Measurements from ENCODE around the gene TRMT2B.
"Not testable (repeated sequence)": the region's sequence is repeated elsewhere in the genome, so short reads cannot be mapped to it uniquely, and the experiment has no call there.

The TRMT2B gene

GRCh38 chrX:101057093-101057714 is 5.3 kb upstream of the TRMT2B start:
- Histone ChIP-seq H3K27me3 (ENCODE audit: control insufficient read depth, insufficient read depth, low read length) (no peaks in the 10 kb centered on the region), H3K36me3 (ENCODE audit: insufficient read depth, low read length) (no peaks in the 10 kb centered on the region), H3K9ac (ENCODE audit: low read depth, low read length) (no peak overlapping the region), H3K4me3 (ENCODE audit: low read length) (no peak overlapping the region), H3K4me1 (ENCODE audit: control insufficient read depth, insufficient read depth, low read length) (peaks cover 12% of the 10 kb centered on the region), H3K4me2 (ENCODE audit: low read length) (no peak overlapping the region), H3K9me3 (replicated peaks; ENCODE audit: low read length) (no peaks in the 10 kb centered on the region)

GRCh38 chrX:101056551-101056950 is 4.6 kb upstream of the TRMT2B start:
- H3K9ac ChIP-seq (ENCODE audit: low read depth, low read length); H3K27me3 ChIP-seq (ENCODE audit: control insufficient read depth, insufficient read depth, low read length); H3K36me3 ChIP-seq (ENCODE audit: insufficient read depth, low read length); H3K9me3 ChIP-seq (replicated peaks; ENCODE audit: low read length); H3K4me3 ChIP-seq (ENCODE audit: low read length); H3K4me2 ChIP-seq (ENCODE audit: low read length): not testable (repeated sequence)
- peaks cover 12% of the 10 kb centered on the region for H3K4me1 ChIP-seq (ENCODE audit: control insufficient read depth, insufficient read depth, low read length)

GRCh38 chrX:101051153-101051548 is 760 bp downstream of the TRMT2B start:
- peak overlapping the region; percentile 95 for H3K4me2 ChIP-seq (ENCODE audit: low read length)
- H3K4me1 ChIP-seq (ENCODE audit: control insufficient read depth, insufficient read depth, low read length): no peaks in the 10 kb centered on the region
- peak overlapping the region; percentile 84 for H3K9ac ChIP-seq (ENCODE audit: low read depth, low read length)
- H3K36me3 ChIP-seq (ENCODE audit: insufficient read depth, low read length): peaks cover 5% of the 10 kb centered on the region
- H3K27me3 ChIP-seq (ENCODE audit: control insufficient read depth, insufficient read depth, low read length): no peaks in the 10 kb centered on the region
- H3K9me3 ChIP-seq (replicated peaks; ENCODE audit: low read length): no peaks in the 10 kb centered on the region
- peak overlapping the region; percentile 81 for H3K4me3 ChIP-seq (ENCODE audit: low read length)

GRCh38 chrX:101040197-101040596 is 11.7 kb downstream of the TRMT2B start:
- H3K4me2 ChIP-seq (ENCODE audit: low read length): no peak overlapping the region

GRCh38 chrX:101037231-101037630 is 14.7 kb downstream of the TRMT2B start:
- H3K4me1 ChIP-seq (ENCODE audit: control insufficient read depth, insufficient read depth, low read length): no peaks in the 10 kb centered on the region
- no peak overlapping the region for H3K9ac ChIP-seq (ENCODE audit: low read depth, low read length)
- no peaks in the 10 kb centered on the region for H3K9me3 ChIP-seq (replicated peaks; ENCODE audit: low read length)
- H3K27me3 ChIP-seq (ENCODE audit: control insufficient read depth, insufficient read depth, low read length): no peaks in the 10 kb centered on the region
- no peak overlapping the region for H3K4me3 ChIP-seq (ENCODE audit: low read length)
- H3K36me3 ChIP-seq (ENCODE audit: insufficient read depth, low read length): peaks cover 5% of the 10 kb centered on the region
- no peak overlapping the region for H3K4me2 ChIP-seq (ENCODE audit: low read length)

More at GRCh38 chrX:101040197-101040596, 11.7 kb downstream of the TRMT2B start:
- no peak overlapping the region for H3K9ac ChIP-seq (ENCODE audit: low read depth, low read length)
- no peaks in the 10 kb centered on the region for H3K4me1 ChIP-seq (ENCODE audit: control insufficient read depth, insufficient read depth, low read length)
- H3K27me3 ChIP-seq (ENCODE audit: control insufficient read depth, insufficient read depth, low read length): no peaks in the 10 kb centered on the region
- H3K9me3 ChIP-seq (replicated peaks; ENCODE audit: low read length): no peaks in the 10 kb centered on the region
- no peak overlapping the region for H3K4me3 ChIP-seq (ENCODE audit: low read length)
- peaks cover 3% of the 10 kb centered on the region for H3K36me3 ChIP-seq (ENCODE audit: insufficient read depth, low read length)

GRCh38 chrX:101029665-101030064 is 22.2 kb downstream of the TRMT2B start:
- Histone ChIP-seq H3K4me2 (ENCODE audit: low read length) (no peak overlapping the region), H3K9me3 (replicated peaks; ENCODE audit: low read length) (no peaks in the 10 kb centered on the region), H3K27me3 (ENCODE audit: control insufficient read depth, insufficient read depth, low read length) (no peaks in the 10 kb centered on the region), H3K36me3 (ENCODE audit: insufficient read depth, low read length) (no peaks in the 10 kb centered on the region), H3K9ac (ENCODE audit: low read depth, low read length) (no peak overlapping the region), H3K4me3 (ENCODE audit: low read length) (no peak overlapping the region), H3K4me1 (ENCODE audit: control insufficient read depth, insufficient read depth, low read length) (peaks cover 4% of the 10 kb centered on the region)

- H3K4me2 ChIP-seq (ENCODE audit: low read length): no peak overlapping the region
- no peaks in the 10 kb centered on the region for H3K9me3 ChIP-seq (replicated peaks; ENCODE audit: low read length)
- peaks cover 4% of the 10 kb centered on the region for H3K4me1 ChIP-seq (ENCODE audit: control insufficient read depth, insufficient read depth, low read length)
- H3K36me3 ChIP-seq (ENCODE audit: insufficient read depth, low read length): no peaks in the 10 kb centered on the region
- H3K4me3 ChIP-seq (ENCODE audit: low read length): no peak overlapping the region
- no peak overlapping the region for H3K9ac ChIP-seq (ENCODE audit: low read depth, low read length)
- no peaks in the 10 kb centered on the region for H3K27me3 ChIP-seq (ENCODE audit: control insufficient read depth, insufficient read depth, low read length)
These were observed 23.3 kb downstream of the TRMT2B start for GRCh38 chrX:101028562-101028961.

GRCh38 chrX:101025126-101025525 is 26.8 kb downstream of the TRMT2B start:
- Histone ChIP-seq H3K4me1 (ENCODE audit: control insufficient read depth, insufficient read depth, low read length) (peaks cover 4% of the 10 kb centered on the region), H3K9ac (ENCODE audit: low read depth, low read length) (no peak overlapping the region), H3K27me3 (ENCODE audit: control insufficient read depth, insufficient read depth, low read length) (no peaks in the 10 kb centered on the region), H3K4me3 (ENCODE audit: low read length) (no peak overlapping the region), H3K4me2 (ENCODE audit: low read length) (no peak overlapping the region), H3K36me3 (ENCODE audit: insufficient read depth, low read length) (peaks cover 21% of the 10 kb centered on the region), H3K9me3 (replicated peaks; ENCODE audit: low read length) (no peaks in the 10 kb centered on the region)

GRCh38 chrX:101022020-101022419 is 29.9 kb downstream of the TRMT2B start:
- peaks cover 4% of the 10 kb centered on the region for H3K4me1 ChIP-seq (ENCODE audit: control insufficient read depth, insufficient read depth, low read length)
- H3K4me2 ChIP-seq (ENCODE audit: low read length): no peak overlapping the region
- H3K36me3 ChIP-seq (ENCODE audit: insufficient read depth, low read length): peaks cover 24% of the 10 kb centered on the region
- no peak overlapping the region for H3K4me3 ChIP-seq (ENCODE audit: low read length)
- H3K27me3 ChIP-seq (ENCODE audit: control insufficient read depth, insufficient read depth, low read length): no peaks in the 10 kb centered on the region
- no peak overlapping the region for H3K9ac ChIP-seq (ENCODE audit: low read depth, low read length)
- no peaks in the 10 kb centered on the region for H3K9me3 ChIP-seq (replicated peaks; ENCODE audit: low read length)

- not testable (repeated sequence) for H3K9ac ChIP-seq (ENCODE audit: low read depth, low read length); H3K4me2 ChIP-seq (ENCODE audit: low read length); H3K9me3 ChIP-seq (replicated peaks; ENCODE audit: low read length); H3K36me3 ChIP-seq (ENCODE audit: insufficient read depth, low read length); H3K4me3 ChIP-seq (ENCODE audit: low read length); H3K27me3 ChIP-seq (ENCODE audit: control insufficient read depth, insufficient read depth, low read length)
- peaks cover 12% of the 10 kb centered on the region for H3K4me1 ChIP-seq (ENCODE audit: control insufficient read depth, insufficient read depth, low read length)
These were observed 39.9 kb downstream of the TRMT2B start for GRCh38 chrX:101012031-101012430.

GRCh38 chrX:101009090-101009489 is 42.8 kb downstream of the TRMT2B start:
- Histone ChIP-seq H3K36me3 (ENCODE audit: insufficient read depth, low read length) (peaks cover 4% of the 10 kb centered on the region), H3K4me1 (ENCODE audit: control insufficient read depth, insufficient read depth, low read length) (peaks cover 12% of the 10 kb centered on the region), H3K4me3 (ENCODE audit: low read length) (no peak overlapping the region), H3K27me3 (ENCODE audit: control insufficient read depth, insufficient read depth, low read length) (peaks cover 3% of the 10 kb centered on the region), H3K4me2 (ENCODE audit: low read length) (no peak overlapping the region), H3K9me3 (replicated peaks; ENCODE audit: low read length) (no peaks in the 10 kb centered on the region), H3K9ac (ENCODE audit: low read depth, low read length) (no peak overlapping the region)

- H3K36me3 ChIP-seq (ENCODE audit: insufficient read depth, low read length): no peaks in the 10 kb centered on the region
These were observed 52.5 kb downstream of the TRMT2B start for GRCh38 chrX:100999451-100999850.

More at GRCh38 chrX:100999451-100999850, 52.5 kb downstream of the TRMT2B start:
- H3K9ac ChIP-seq (ENCODE audit: low read depth, low read length): no peak overlapping the region
- H3K4me2 ChIP-seq (ENCODE audit: low read length): no peak overlapping the region
- H3K27me3 ChIP-seq (ENCODE audit: control insufficient read depth, insufficient read depth, low read length): no peaks in the 10 kb centered on the region
- H3K4me3 ChIP-seq (ENCODE audit: low read length): no peak overlapping the region
- peaks cover 7% of the 10 kb centered on the region for H3K9me3 ChIP-seq (replicated peaks; ENCODE audit: low read length)
- H3K4me1 ChIP-seq (ENCODE audit: control insufficient read depth, insufficient read depth, low read length): peaks cover 19% of the 10 kb centered on the region

All from skeletal muscle satellite cell (primary cell).